HG02610 (cell line): ENCODE results near the gene GRAMD2B.
"Not testable (repeated sequence)": the region's sequence is repeated elsewhere in the genome, so short reads cannot be mapped to it uniquely, and the experiment has no call there.

Source experiments
- ATAC-seq: cut with Tn5 transposase; IDR thresholded peaks from one replicate; pipeline ENCODE4 v1.9.1; 2021; ENCODE audit warnings: mild to moderate bottlenecking, moderate library complexity; ENCODE audit not compliant: unreplicated experiment

The GRAMD2B gene

DNA sequence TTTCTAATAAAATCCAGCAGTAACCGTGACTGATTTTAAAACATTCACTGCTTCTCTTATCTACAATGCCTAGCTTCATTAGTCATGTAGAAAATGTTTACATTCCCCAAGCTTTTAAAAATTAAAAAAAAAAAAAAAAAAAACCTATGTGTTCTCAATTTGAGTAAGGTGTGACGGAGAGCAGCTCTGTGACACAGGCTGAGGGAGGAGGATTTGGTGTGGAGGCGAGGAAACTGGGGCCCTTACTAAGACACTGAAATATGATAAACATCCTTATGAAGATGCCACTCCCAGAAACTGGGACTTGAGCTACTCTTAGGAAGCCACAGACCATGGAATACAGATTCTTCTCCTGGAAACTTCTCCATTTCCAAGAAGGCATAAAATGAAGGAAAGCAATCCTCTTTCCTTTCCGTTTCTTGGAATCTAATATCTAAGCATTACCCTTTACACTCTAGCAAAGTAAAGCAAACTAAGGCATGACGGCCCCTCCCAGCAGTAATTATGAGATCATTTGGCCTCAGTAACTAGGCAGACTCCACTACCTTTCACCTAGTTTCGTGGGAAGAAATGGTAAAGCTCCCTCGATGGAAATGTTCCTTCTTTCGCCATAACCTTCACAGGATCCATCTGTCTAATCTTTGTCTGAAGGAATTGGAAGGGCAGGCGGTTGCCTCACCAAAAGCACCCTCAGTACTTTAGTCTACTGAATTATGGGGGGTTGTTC, 23.5 kb downstream of the GRAMD2B start:
- ATAC-seq, result peak; percentile 47

DNA sequence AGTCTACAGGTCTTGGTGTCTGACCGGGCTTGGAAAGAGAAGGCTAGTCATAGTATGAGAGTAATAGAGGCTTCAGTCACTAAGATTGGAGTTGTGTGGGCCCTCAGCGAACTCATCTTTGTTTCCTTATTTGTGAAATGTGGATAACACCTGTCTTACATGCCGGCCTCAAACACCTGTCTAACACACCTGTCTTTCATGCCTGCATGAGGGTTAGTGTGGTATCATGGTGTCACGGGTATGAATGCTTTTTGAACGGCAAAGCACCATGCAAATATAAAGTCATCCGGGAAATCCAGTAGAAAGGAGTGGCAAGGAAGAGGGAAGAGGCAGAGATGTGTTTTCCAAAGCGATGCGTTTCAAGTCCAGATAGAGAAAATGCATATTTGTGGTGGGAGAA, 25.5 kb downstream of the GRAMD2B start:
- ATAC-seq, result no peak

DNA sequence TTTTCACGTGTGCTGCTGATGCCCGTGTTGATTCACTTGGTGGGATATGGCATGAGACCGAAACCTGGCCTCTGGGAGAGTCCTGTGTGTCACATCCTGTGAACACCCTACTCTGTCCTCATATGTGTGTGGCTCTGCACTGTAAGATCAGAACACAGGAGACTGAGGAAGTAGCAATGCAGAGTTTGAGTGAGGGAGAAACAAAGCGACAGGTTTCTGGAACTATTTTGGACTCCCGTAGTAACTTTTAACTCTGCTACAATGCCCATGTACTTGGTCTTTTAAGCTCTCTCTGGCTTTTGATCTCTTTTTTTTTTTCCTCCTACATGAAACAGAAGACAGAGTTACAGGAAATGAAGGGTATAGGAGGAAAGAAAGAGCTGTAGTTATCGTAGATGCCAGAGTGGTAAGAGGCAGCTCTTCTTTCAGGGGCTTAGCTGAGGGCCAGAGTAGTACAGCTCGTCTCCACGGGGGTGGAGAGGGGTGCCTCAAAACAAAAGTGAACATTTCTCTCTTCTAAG, 26.6 kb downstream of the GRAMD2B start:
- peak; percentile 91 for ATAC-seq

DNA sequence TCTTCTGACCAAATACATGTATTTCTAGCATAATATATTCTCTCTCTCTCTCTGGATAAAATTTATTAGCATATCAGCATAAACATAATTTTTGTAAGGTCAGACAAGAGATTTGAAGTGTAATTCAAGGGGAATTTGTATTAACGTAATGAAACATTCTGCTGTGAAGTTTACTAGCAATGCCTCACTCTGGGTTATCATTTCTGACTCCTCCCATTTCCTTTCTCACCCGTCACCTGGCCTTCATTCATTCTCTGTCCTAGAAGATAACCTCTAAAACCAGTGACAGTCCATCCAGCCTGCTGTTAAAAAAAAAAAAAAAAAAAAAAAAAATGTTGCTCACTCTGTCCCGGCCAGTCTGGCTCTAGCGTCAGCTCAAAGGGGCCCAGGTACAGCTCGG, 27.1 kb downstream of the GRAMD2B start:
- ATAC-seq, result peak; percentile 29

DNA sequence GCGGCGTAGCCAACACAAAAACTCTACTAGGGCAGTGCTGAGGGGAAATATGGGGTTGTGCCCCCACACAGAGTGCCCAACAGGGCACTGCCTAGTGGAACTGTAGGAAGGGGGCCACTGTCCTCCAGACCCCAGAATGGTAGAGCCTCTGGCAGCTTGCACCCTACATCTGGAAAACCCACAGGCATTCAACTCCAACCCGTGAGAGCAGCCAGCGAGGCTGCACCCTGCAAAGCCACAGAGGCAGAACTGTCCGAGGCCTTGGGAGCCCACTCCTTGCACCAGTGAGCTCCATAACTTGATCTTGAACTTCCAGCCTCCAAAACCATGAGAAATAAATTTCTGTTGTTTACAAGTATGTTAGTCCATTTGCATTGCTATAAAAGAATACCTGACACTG, 27.7 kb downstream of the GRAMD2B start:
- no peak for ATAC-seq

DNA sequence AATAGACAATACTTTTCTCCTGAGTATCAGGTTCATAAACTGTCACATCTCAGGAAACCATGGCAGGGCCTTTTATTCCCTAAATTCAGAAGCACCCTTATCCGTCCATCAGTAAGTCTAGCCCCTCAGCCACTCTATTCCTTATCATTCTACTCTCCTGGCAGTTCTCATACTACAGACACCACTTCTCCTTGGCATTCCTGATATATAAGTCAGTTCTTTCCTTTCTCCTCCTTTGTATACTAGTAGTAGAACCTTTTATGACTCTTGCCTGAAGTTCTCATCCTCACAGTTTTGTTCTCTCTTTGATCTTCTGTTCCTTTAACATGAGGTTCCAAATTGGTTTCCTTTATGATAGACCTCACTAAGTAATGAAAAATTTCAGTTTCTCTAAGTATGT, 29.3 kb downstream of the GRAMD2B start:
- no peak for ATAC-seq

DNA sequence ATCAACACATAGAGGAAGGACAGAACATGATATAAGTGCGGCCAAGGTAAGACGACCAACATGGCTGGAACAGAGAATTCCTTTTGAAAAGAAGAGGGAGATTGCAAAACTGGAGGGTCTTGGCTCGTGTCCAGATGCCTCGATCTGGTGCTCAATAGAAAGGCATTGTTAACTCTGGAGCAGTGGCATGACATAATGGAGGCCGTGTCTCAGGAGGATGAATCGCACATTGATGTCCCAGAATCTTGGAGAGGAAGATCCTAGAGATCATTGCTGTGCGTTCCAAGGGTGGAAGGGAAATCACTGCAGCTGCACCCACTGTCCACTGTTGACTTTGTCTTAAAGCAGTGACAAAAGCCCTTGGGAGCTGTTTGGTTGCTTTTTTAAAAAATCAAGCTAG, 30.9 kb downstream of the GRAMD2B start:
- no peak for ATAC-seq

DNA sequence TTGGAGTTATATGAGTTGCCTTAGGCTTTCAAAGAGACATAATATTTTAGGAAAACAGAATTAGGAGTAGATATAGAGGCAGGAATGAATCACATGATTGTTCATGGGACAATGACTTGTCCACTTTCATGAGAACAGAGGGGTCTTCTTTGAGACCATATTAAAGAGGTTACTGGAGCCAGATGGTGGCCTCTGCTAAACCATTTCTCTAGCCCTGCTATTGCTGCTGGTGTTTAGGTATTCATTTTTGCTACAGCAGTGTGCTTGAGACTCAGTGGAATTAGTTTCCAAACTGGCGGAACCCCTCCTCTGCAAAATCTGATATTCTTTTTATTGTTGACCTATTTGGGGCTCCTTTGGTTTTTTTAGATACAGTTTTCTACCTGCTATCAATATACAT, 31.3 kb downstream of the GRAMD2B start:
- ATAC-seq, result no peak

DNA sequence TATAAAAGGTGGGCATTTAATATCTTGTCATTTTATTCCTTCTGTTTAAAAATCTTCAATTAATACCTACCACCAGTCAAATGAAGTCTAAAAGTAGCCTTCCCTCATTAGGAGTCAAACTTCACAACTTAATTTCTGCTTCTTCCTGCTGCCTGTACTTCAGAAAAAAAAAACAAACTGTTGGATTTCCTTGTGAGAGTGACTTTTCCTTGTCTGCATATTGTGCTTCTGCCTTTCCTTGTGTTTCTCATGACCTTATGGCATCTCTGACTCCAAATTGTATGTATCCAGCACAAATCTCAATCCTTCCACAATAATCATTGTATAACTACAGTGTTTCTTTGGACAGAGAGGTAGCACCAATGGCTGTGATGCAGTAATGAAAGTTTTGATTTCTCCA, 32.1 kb downstream of the GRAMD2B start:
- no peak for ATAC-seq

DNA sequence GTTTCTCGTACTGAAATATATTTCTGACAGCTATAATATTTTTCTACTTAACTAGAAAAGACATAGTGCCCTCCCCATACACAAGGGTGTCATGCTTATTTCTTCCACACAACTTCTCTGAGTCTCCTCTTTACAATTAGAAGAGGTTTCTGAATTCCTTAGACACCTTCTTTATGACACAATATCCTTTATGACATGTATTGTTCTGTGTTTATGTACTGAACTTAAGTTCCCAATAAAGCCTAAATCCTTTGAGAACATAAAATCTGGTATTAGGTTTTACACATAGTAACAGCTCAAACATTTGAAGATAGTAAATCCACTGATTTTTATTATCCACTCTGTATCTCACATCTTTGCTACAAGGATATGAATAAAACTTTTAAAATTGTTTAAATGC, 32.5 kb downstream of the GRAMD2B start:
- ATAC-seq, result no peak

DNA sequence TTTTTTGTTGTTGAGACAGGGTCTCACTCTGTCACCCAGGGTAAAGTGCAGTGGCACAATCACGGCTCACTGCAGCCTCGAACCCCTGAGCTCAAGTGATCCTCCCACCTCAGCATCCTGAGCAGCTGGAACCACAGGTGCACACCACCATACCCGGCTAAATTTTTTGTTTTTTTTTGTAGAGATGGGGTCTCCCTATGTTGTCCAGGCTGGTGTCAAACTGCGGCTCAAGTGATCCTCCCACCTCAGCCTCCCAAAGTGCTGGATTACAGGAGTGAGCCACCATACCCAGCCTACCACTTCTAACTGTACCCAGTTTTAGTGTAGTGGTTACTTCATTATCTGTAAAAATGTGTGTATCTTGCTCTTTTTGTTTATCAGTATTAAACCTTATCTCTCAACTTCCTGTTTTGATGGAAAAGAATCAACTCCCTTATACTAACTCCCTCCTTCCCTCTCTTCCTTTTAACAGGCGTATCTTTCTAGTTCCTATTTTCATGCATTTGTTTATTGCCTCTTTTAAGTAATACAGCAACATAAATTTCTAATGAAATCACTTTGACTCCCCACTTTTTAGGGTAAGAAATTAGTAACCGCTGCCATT, 33.1 kb downstream of the GRAMD2B start:
- no peak for ATAC-seq

DNA sequence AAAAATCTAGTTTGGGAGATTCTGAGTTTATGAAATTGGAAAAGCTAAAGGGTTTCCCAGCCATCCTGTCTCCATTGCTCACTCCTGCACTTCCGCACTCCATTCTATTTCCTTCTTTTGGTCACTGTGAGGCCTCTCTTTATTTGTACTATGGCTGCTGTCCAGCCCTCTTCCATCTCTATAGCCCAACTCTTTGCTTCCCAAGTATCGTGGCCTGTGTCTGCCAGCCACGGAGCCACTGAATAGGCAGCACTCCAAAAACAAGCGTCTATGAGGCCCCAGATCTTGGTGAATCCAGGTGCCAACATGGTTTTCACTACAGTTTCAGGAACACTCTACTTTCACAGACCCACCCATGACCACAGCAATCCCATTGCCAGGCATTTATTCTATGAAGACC, 37.2 kb downstream of the GRAMD2B start:
- no peak for ATAC-seq

DNA sequence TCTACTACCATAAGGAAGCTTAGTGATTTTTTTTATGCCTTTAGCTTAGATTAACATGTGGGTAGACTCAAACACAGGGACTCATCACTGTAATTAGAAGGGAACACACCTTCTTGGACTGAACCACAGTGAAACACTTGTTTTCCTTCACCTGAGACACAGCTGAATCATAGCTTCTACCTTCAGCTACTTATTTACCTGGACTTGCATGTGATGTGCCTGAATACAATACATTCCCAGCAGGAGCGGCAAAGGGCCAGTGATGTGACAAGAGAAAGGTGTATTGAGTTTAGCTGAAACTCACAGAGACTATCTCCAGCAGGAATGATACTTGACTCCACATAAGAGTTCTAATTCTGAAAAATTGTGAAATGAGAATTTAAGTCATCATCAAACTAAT, 37.8 kb downstream of the GRAMD2B start:
- no peak for ATAC-seq

DNA sequence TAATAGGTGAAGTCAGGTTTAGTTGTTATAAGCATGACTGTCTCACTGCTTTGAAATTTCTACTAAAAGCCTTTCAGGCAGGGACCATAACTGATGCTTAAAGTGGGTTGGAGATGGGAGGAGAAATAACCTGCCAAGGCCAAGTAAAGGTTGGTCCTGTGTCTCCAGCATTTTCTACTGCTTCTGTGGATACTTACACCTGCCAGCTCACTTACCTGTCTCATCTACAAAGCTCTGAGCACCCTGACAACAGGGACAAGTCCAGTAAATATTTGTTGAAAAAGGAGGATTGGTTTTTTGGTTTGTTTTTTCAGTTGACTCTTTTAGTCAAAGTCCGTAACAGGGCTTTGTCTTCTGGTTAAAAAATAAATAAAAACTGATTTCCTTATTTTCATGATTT, 38.6 kb downstream of the GRAMD2B start:
- peak; percentile 1 for ATAC-seq

DNA sequence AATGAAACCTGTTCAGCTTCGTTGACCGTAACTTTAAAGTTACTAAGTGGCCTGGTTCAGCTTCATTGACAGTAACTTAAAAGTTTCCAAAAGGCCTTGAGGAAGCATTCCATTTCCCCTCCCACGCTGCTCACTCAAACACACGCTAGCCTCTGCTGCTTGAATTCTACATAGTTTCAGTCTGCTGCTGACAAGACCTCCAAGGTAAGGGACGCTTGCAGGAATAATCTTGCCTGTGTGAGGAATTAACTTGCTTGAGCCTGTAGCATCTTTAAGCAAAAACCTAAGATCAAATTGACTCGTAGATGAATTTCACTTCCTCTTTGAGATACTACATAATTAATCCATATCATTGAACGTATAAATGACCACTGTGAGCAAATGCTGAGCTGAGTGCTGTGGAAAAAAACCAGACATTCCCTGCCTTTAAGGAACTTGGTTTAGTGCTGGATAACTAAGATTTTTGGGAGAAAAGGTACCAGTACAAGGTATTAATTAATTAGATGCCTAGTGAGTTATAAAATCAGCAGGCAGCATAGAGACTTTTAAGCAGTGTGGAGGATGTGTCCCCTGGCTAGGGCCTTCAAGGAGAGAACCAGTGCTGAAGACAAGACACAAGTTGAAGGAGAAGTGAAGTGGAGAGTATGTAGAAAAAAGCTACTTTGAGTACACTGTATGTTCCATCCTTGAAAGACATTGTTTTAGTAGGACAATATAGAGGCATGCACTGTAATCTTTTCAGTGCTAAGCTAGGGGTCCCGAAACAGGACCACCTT, 39.2 kb downstream of the GRAMD2B start:
- ATAC-seq, result peak; percentile 81

DNA sequence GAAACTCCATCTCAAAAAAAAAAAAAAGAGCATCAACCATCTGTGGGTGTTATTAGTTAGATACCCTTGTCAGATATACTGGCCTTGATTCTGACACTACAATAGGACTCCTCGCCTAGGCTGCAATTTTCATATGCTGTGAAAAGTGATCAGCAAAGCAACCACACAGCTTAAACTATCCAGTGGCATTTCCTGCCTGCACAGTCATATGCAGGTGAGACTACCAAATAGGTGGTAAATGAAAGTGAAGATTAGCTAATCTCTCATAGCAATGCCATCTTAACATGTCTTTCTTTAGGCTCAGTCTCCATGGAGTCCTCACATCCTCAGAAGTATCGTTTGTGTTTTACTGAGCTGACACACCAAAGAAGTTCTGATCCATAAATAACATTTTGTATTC, 40.8 kb downstream of the GRAMD2B start:
- peak; percentile 35 for ATAC-seq

DNA sequence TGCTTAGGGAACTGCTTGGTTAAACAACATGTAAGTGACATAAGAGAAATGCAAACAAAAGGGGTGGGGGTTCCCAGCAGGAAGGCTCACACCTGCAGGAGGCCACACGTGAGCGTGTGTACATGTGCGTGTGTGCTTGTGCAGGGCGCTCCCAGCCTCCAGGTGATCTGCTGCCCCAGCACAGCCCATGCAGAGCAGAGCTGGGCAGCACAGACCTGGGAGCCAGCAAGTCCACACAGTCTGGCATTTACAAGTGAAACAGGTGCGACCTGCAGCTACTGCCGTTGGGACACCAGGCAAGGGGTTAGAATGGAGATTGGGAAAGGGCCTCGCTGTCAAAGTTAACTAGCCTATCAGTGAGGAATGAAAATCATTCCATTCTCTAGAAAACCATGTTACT, 41.8 kb downstream of the GRAMD2B start:
- no peak for ATAC-seq

DNA sequence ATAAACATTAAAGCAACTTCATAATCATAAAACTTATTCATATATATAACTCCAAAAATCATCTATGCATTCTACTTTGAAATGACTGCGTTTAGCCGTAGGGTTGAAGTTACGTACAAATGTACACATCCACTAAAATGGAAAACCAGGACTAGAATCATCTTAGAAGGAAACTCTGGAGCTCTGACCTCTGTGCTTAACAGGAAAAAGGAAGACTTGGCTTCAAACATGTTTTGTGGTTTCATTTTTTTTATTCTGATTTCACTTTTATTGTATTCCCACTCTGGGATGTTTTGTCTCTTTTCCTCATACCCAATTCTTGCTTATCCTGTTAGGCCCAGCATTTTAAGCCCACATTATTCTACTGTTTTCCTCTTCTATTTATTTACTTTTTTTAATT, 44.9 kb downstream of the GRAMD2B start:
- no peak for ATAC-seq

DNA sequence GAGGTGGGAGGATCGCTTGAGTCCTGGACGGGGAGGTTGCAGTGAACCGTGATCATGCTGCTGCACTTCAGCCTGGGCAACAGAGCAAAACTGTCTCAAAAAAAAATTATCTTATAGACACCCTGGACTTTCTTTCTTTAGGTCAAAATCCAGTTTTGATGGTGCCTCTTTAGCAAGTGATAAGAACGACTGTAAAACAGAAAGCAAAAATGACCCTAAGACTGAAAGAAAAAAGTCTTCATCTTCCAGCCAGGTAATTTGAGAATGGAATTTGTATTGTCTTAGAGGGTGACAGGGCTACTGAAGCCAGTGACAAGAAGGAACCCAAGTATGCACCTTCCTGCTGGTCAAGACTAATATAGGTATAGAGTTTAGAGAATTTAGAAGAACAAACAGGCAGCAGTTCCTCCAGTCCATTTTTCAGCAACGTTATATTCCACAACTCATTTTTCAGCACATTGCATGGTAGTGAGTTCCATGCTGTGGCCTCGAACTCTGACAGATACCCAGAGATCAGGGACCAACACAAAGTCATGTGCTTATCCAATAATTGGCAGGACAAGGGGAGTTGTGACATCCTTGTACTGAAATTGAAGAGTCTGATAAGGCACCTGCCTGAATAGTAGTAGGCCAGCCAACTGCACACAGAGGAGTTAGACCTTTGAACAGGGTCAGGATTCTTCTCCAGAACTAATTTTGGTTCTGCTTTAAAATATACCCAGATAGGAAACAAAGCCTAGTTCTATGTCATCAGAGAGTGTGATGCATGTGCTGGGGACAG, 46.5 kb downstream of the GRAMD2B start:
- no peak for ATAC-seq

DNA sequence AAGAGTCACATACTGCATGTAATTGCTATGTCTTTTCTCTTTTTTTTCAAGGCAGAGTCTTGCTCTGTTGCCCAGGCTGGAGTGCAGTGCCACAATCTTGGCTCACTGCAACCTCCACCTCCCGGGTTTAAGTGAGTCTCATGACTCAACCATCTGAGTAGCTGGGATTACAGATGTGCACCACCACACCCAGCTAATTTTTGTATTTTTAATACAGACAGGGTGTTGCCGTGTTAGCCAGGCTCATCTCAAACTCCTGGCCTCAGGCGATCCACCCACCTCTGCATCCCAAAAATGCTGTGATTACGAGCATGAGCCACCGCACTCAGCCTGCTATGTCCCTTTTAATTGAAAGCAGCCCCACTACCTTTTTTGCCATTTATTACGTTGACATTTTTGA, 47.3 kb downstream of the GRAMD2B start:
- not testable (repeated sequence) for ATAC-seq

DNA sequence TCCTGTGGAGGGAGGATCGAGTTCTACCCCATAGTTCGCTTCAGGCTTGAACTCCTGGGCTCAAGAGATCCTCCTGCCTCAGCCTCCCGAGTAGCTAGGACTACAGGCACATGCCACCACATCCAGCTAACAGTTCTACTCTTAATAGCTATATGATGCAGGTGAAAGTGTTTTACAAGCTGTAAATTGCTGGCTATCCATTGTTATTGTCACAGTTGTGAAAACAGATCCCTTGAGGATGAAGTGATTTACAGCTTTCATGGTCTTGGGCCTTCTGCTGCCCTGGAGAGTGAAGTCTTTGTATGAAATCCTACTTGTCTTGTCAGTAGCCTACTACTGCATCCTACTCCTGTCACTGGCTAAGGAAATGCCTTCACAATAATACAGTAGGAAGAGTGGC, 48.0 kb downstream of the GRAMD2B start:
- no peak for ATAC-seq
